Brain microvascular endothelial cell (primary cell): Measurements from ENCODE around the gene COL28A1.

Experiments
- DNase-seq: peaks from one replicate; pipeline ENCODE4 v3.0.0-alpha.2; 2020
- H3K27ac ChIP-seq: fragments of 250-450 bp; sonication (Bioruptor Pico); 2 replicates; pipeline ENCODE4 v1.5.1; 2020; ENCODE audit warnings: mild to moderate bottlenecking, moderate library complexity
- H3K27me3 ChIP-seq: fragments of 250-450 bp; sonication (Bioruptor Pico); replicated peaks from 2 replicates; pipeline ENCODE4 v1.5.1; 2020; ENCODE audit warnings: mild to moderate bottlenecking
- H3K36me3 ChIP-seq: fragments of 250-450 bp; sonication (Bioruptor Pico); replicated peaks from 2 replicates; pipeline ENCODE4 v1.5.1; 2020; ENCODE audit warnings: mild to moderate bottlenecking
- H3K4me3 ChIP-seq: 2 replicates; pipeline ENCODE4 v1.5.1; 2011; ENCODE audit warnings: low read depth, mild to moderate bottlenecking, control low read depth, low read length, moderate library complexity
- in situ Hi-C: cut with HindIII; loops from 2 replicates; pipeline ENCODE4 v1.10.0; 2017; ENCODE audit warnings: low sequenced_read_pairs, low pct_ligation_motif_present
- TF ChIP-seq, protein P1 (sequence below): IDR thresholded peaks from 2 replicates; pipeline ENCODE4 v1.5.1; 2011; ENCODE audit warnings: low read depth, mild to moderate bottlenecking, moderate library complexity, low read length, control low read depth, inconsistent platforms; ENCODE audit errors: missing control alignments

COL28A1 gene

GRCh38 chr7:7351832-7352231 is 183.8 kb downstream of the COL28A1 start:
- H3K4me3 ChIP-seq, result no peak overlapping the region
- DNase-seq, result no peak
- TF ChIP-seq, protein P1, sequence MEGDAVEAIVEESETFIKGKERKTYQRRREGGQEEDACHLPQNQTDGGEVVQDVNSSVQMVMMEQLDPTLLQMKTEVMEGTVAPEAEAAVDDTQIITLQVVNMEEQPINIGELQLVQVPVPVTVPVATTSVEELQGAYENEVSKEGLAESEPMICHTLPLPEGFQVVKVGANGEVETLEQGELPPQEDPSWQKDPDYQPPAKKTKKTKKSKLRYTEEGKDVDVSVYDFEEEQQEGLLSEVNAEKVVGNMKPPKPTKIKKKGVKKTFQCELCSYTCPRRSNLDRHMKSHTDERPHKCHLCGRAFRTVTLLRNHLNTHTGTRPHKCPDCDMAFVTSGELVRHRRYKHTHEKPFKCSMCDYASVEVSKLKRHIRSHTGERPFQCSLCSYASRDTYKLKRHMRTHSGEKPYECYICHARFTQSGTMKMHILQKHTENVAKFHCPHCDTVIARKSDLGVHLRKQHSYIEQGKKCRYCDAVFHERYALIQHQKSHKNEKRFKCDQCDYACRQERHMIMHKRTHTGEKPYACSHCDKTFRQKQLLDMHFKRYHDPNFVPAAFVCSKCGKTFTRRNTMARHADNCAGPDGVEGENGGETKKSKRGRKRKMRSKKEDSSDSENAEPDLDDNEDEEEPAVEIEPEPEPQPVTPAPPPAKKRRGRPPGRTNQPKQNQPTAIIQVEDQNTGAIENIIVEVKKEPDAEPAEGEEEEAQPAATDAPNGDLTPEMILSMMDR, result no peak
- H3K27me3 ChIP-seq, result no peaks in the 10 kb centered on the region
- no peak overlapping the region for H3K27ac ChIP-seq
- in situ Hi-C loops, result no loop called here
- no peaks in the 10 kb centered on the region for H3K36me3 ChIP-seq

- no peaks in the 10 kb centered on the region for H3K27me3 ChIP-seq
- no peak overlapping the region for H3K27ac ChIP-seq
- in situ Hi-C loops, result no loop called here
- DNase-seq, result no peak
- TF ChIP-seq, protein P1, result no peak
- H3K4me3 ChIP-seq, result no peak overlapping the region
- H3K36me3 ChIP-seq, result no peaks in the 10 kb centered on the region
These were observed 184.5 kb downstream of the COL28A1 start for GRCh38 chr7:7351156-7351555.

DNA sequence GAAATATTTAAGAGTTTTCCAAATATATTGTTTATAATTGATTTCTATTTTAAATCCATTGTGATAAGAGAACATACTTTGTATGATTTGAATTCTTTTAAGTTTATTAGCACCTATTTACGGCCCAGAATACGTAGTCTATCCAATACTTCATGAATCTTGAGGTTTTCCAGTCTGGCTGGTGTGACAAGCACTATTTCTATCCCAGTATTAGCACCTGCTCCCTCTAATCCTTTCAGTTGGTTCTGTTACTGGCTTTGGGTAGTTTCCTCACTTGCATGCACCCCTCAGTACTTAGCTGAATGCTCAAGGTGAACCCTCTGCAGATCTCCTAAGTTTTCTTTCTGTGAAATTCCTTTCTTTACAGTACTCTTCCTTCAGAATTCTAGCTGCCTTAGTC is 186.5 kb downstream of the COL28A1 start:
- H3K27me3 ChIP-seq, result no peaks in the 10 kb centered on the region
- H3K27ac ChIP-seq, result no peak overlapping the region
- TF ChIP-seq, protein P1, result no peak
- no peak overlapping the region for H3K4me3 ChIP-seq
- no peak for DNase-seq
- H3K36me3 ChIP-seq, result no peaks in the 10 kb centered on the region
- in situ Hi-C loops, result no loop called here

GRCh38 chr7:7347045-7347444 is 188.6 kb downstream of the COL28A1 start:
- H3K4me3 ChIP-seq, result no peak overlapping the region
- no peaks in the 10 kb centered on the region for H3K36me3 ChIP-seq
- in situ Hi-C loops, result no loop called here
- DNase-seq, result no peak
- no peaks in the 10 kb centered on the region for H3K27me3 ChIP-seq
- no peak overlapping the region for H3K27ac ChIP-seq
- TF ChIP-seq, protein P1, result no peak

DNA sequence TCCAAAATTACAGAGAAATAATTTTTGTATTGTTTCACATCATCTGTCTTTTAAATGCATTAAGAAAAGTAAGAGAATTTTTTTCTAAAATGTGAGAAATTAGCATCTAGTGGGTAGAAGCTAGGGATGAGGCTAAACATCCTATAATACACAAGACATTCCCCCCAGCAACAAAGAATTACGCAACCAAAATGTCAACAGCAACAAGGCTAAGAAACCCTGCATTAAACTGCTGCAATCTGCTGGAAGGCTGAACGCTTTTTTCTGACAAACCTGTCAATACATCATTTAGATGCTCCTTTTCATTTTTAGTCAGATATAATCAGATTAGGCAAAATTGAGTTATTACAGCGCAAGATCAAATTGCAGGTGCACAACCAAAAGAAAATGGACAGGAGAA is 191.1 kb downstream of the COL28A1 start:
- TF ChIP-seq, protein P1, result no peak
- no peak for DNase-seq

DNA sequence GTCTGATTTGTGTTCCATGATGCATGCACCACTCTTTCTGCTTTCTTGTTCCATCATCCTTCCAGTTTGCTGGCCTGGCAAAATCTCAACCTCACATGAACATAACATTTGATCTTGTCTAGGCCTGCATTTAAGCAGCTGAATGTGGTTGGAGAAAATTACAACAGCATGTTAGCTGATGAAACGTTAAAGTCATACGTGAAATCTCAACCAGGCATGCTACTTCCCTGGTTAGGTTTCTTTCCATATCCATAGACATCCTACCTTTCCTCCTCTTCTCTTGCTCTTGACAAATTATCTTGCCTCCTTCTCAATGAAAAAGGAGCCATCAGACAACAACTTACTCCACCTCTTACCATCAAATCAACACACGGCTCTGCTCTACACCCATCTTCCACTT is 199.8 kb downstream of the COL28A1 start:
- in situ Hi-C loops, result no loop called here
- Histone ChIP-seq H3K27me3 (no peaks in the 10 kb centered on the region), H3K36me3 (no peaks in the 10 kb centered on the region), H3K4me3 (no peak overlapping the region), H3K27ac (no peak overlapping the region)
- TF ChIP-seq, protein P1, result no peak
- no peak for DNase-seq

More for the DNA sequence above, 191.1 kb downstream of the COL28A1 start:
- Histone ChIP-seq H3K27ac (no peak overlapping the region), H3K4me3 (no peak overlapping the region), H3K27me3 (no peaks in the 10 kb centered on the region), H3K36me3 (no peaks in the 10 kb centered on the region)
- in situ Hi-C loops, result no loop called here
